AG04449 (cell line): ENCODE data around the gene TMTC1.

ENCODE experiments used
- CTCF ChIA-PET: fragments of 350-600 bp; formaldehyde crosslinking; extraction: SDS; loops from one replicate; lab custom pipeline; 2021; ENCODE audit warnings: antibody characterized with exemption; lab: Yijun Ruan, JAX
- POLR2A ChIA-PET: fragments of 400-600, 350-600 bp; formaldehyde crosslinking; extraction: SDS; loops from one replicate; lab custom pipeline; 2020; ENCODE audit warnings: antibody characterized with exemption, inconsistent platforms; lab: Yijun Ruan, JAX
- DNase-seq: peaks from one replicate; pipeline ENCODE4 v3.0.0-alpha.2; 2010; ENCODE audit warnings: low read depth, low spot score
- H3K4me3 ChIP-seq: 2 replicates; pipeline ENCODE4 v1.5.1; 2011; ENCODE audit warnings: low read depth, mild to moderate bottlenecking, control low read depth, low read length
- CTCF ChIP-seq: IDR thresholded peaks from one replicate; pipeline ENCODE4 v1.5.1; 2011; ENCODE audit warnings: mild to moderate bottlenecking, moderate library complexity, low read length, control low read depth, inconsistent platforms; ENCODE audit not compliant: insufficient read depth; ENCODE audit errors: missing control alignments

The TMTC1 gene

GRCh38 chr12:29508949-29509348 lies 274.8 kb downstream of the TMTC1 start:
- ChIA-PET CTCF (interaction anchor here (4.4 kb wide), 1 partner anchor 10 kb away, joined by 17 read pairs; no protein-coding TSS in a partner anchor), POLR2A (no interaction called here)
- no peak for TF ChIP-seq CTCF
- no peak for DNase-seq
- H3K4me3 ChIP-seq = no peak overlapping the region

- TF ChIP-seq CTCF = no peak
- ChIA-PET CTCF (interaction anchor here (4.4 kb wide), 1 partner anchor 14 kb away, joined by 17 read pairs; no protein-coding TSS in a partner anchor), POLR2A (no interaction called here)
- no peak overlapping the region for H3K4me3 ChIP-seq
- DNase-seq = no peak
These were observed 278.6 kb downstream of the TMTC1 start for GRCh38 chr12:29505122-29505521.

GRCh38 chr12:29503283-29503682 lies 280.5 kb downstream of the TMTC1 start:
- TF ChIP-seq CTCF = no peak
- ChIA-PET POLR2A (no interaction called here), CTCF (interaction anchor here (1.6 kb wide), 1 partner anchor 17 kb away, joined by 3 read pairs; no protein-coding TSS in a partner anchor)
- H3K4me3 ChIP-seq = no peak overlapping the region
- no peak for DNase-seq

GRCh38 chr12:29499235-29499634 lies 284.5 kb downstream of the TMTC1 start:
- CTCF ChIA-PET = no interaction called here
- TF ChIP-seq CTCF = no peak

GRCh38 chr12:29497588-29497987 lies 286.2 kb downstream of the TMTC1 start, which contains the start of gene OVCH1:
TSS of gene OVCH1 (minus strand) at chr12:29497686. CDS start at chr12:29497686, 0 bp downstream.
- no peak within 1 kb of the TSS for H3K4me3 ChIP-seq
- DNase-seq = no peak
- POLR2A ChIA-PET = no interaction called here
- CTCF ChIA-PET = no interaction called here
- TF ChIP-seq CTCF = no peak

More at GRCh38 chr12:29499235-29499634, 284.5 kb downstream of the TMTC1 start:
- POLR2A ChIA-PET = no interaction called here
- no peak for DNase-seq
- H3K4me3 ChIP-seq = no peak overlapping the region

- H3K4me3 ChIP-seq = no peak overlapping the region
- DNase-seq = no peak
- ChIA-PET POLR2A (no interaction called here), CTCF (no interaction called here)
- no peak for TF ChIP-seq CTCF
These were observed 290.9 kb downstream of the TMTC1 start for GRCh38 chr12:29492891-29493290.
